ENCODE results near the gene MMS19.

The MMS19 gene

GRCh38 chr10:97451605-97452004 lies 46.6 kb downstream of the MMS19 start:
- Histone ChIP-seq H3K27me3 (no peaks in the 10 kb centered on the region), H3K36me3 (peaks cover 37% of the 10 kb centered on the region), H3K4me3 (ENCODE audit: low read depth, low read length) (no peak overlapping the region), H3K4me1 (peaks cover 3% of the 10 kb centered on the region; the same call in 1 of the 2 replicates), H3K9me3 (no peaks in the 10 kb centered on the region)
- DNase-seq, result no peak
- TF ChIP-seq CTCF (IDR thresholded peaks at IDR 0.05; ENCODE audit: low read depth, low read length), result no peak

GRCh38 chr10:97450828-97451227 lies 47.4 kb downstream of the MMS19 start:
- no peaks in the 10 kb centered on the region for H3K9me3 ChIP-seq
- no peak overlapping the region for H3K4me3 ChIP-seq (ENCODE audit: low read depth, low read length)
- no peak for TF ChIP-seq CTCF (IDR thresholded peaks at IDR 0.05; ENCODE audit: low read depth, low read length)
- H3K27me3 ChIP-seq, result no peaks in the 10 kb centered on the region
- peaks cover 3% of the 10 kb centered on the region; the same call in 1 of the 2 replicates for H3K4me1 ChIP-seq
- DNase-seq, result no peak
- H3K36me3 ChIP-seq, result peaks cover 29% of the 10 kb centered on the region

DNA sequence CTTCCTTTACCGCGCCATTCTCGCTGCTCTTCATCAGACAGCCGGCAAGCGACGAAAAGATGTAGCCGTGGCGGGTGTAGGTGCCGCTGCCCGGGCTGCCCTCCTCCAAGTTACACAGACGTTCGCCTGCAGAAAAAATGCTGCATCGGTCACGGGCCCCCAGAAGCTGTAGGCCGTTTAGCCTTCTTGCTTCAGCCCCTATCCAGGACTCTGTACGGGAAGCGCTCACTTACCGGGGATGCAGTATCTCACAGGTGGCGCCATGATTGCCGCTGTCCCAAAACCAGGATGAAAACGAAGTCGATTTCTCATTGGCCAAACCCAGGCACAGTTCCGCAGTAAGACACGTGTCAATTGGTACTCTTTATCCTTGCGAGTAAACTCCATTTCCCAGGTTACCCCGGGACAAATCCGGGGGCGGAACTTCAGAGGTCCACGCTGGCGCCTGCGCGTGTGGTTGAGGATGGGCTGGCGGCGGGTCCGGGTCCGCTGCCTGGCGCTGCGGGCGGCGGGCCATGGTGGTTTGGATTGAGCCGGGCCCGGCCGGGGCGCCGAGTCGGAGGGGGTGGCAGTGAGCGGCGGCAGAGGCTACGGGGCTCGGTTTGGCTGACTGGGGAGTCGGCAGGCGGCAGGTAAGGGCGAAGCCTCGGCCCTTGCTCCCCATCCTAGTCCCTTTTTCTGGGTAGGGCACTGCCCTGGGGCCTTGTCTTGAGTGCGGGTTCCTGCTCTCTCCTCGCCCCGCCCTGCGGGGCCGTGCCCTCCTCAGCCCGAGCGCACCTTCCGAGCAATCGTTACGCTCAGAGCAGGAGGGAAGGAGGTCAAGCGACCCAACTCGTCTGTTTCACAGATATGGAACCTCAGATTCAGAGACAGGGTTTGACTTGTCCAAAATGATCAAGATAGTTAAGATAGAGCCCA lies 52.2 kb downstream of the MMS19 start, which contains the start of the genes EXOSC1 and ZDHHC16:
TSS of gene EXOSC1 (minus strand) at position 285 of the 918 bp plus-strand sequence. CDS start at position 264, 21 bp downstream.
TSS of gene ZDHHC16 (plus strand) at position 454 of the 918 bp plus-strand sequence. CDS start 5,501 bp downstream, outside the sequence.
- Histone ChIP-seq H3K4me1 (no peaks in the 10 kb centered on the region), H3K4me3 (ENCODE audit: low read depth, low read length) (peak within 1 kb of the TSS; percentile 100), H3K36me3 (peaks cover 10% of the 10 kb centered on the region), H3K9me3 (no peaks in the 10 kb centered on the region), H3K27me3 (no peaks in the 10 kb centered on the region)
- TF ChIP-seq CTCF (IDR thresholded peaks at IDR 0.05; ENCODE audit: low read depth, low read length), result peak; percentile 11; the same call in 1 of the 2 replicates
- DNase-seq, result peak; percentile 92

DNA sequence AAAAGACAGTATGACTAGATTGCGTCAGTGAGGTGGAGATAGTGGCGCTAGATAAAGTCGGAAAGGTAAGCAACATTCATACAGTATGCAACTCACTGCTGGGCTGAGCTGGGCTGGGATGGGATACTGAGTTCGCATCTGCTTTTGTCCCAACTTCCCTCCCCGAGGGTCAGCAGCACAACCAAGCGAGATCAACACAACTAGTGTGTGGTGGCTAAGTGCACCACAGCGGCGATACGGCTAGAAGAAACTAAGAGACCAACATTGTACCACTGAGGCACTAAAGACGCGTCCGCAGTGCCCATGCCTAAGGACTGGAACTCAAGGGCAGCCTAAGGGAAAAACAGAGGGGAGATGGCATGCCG lies 52.9 kb downstream of the MMS19 start:
- Histone ChIP-seq H3K36me3 (peaks cover 13% of the 10 kb centered on the region), H3K4me1 (no peaks in the 10 kb centered on the region), H3K4me3 (ENCODE audit: low read depth, low read length) (peak overlapping the region; percentile 100), H3K27me3 (no peaks in the 10 kb centered on the region), H3K9me3 (no peaks in the 10 kb centered on the region)
- no peak for TF ChIP-seq CTCF (IDR thresholded peaks at IDR 0.05; ENCODE audit: low read depth, low read length)
- DNase-seq, result no peak

DNA sequence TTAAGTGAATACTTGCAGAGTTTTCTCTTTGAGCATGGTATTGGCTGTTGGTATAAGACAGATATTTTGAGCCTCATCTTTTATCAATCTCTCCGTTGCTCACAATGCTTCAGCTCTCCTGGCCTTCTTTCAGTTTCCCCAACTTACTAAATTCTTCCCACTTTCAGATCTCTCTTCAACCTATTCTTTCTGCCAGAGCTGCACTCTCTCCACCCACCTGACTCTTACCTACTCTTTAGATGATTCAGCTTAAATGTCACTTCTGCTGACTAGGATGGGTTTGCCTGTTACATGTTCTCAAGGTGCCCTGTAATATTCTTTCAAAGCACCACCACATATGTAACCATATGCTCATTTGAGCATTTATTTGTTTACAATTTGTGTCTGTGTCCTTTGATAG lies 54.0 kb downstream of the MMS19 start:
- H3K9me3 ChIP-seq, result no peaks in the 10 kb centered on the region
- no peak for DNase-seq
- TF ChIP-seq CTCF (IDR thresholded peaks at IDR 0.05; ENCODE audit: low read depth, low read length), result no peak
- H3K27me3 ChIP-seq, result no peaks in the 10 kb centered on the region
- H3K4me1 ChIP-seq, result no peaks in the 10 kb centered on the region
- H3K36me3 ChIP-seq, result peaks cover 18% of the 10 kb centered on the region
- H3K4me3 ChIP-seq (ENCODE audit: low read depth, low read length), result no peak overlapping the region

GRCh38 chr10:97442277-97442676 lies 55.9 kb downstream of the MMS19 start:
- no peaks in the 10 kb centered on the region for H3K27me3 ChIP-seq
- DNase-seq, result no peak
- H3K9me3 ChIP-seq, result no peaks in the 10 kb centered on the region
- no peaks in the 10 kb centered on the region for H3K4me1 ChIP-seq
- H3K36me3 ChIP-seq, result peaks cover 27% of the 10 kb centered on the region
- H3K4me3 ChIP-seq (ENCODE audit: low read depth, low read length), result no peak overlapping the region
- no peak for TF ChIP-seq CTCF (IDR thresholded peaks at IDR 0.05; ENCODE audit: low read depth, low read length)
